H1 (cell line): ENCODE data around the gene CBLC. TPM values are rescaled to one million over a fixed set of nuclear protein-coding genes. Genes with fewer than 3 reads are reported as not detected.
"Not testable (repeated sequence)": the region's sequence is repeated elsewhere in the genome, so short reads cannot be mapped to it uniquely, and the experiment has no call there.

ENCODE experiments used
- CTCF ChIA-PET: fragments of 300-600 bp; sonication (Branson Sonifier 250); formaldehyde crosslinking; loops from one replicate; lab custom pipeline; 2021; ENCODE audit not compliant: partially characterized antibody; lab: Charles Lee
- POLR2A ChIA-PET: fragments of 300-600 bp; sonication (Branson Sonifier 250); formaldehyde crosslinking; loops from one replicate; lab custom pipeline; 2021; ENCODE audit warnings: inconsistent platforms; ENCODE audit not compliant: partially characterized antibody; lab: Charles Lee
- DNase-seq, 2 experiments: peaks; one replicate each; pipeline versions ENCODE4 v3.0.0 to v3.0.0-alpha.2; 2010 to 2022; ENCODE audit warnings: low spot score in 2 of 2, low read depth in 1 of 2, mixed read lengths in 1 of 2
- FAIRE-seq: peaks from 2 replicates; lab custom pipeline; 2011; peaks lifted over from hg19 to GRCh38; lab: Jason Lieb, UNC
- H2AFZ ChIP-seq: 2 replicates; pipeline ENCODE4 v1.8.1; 2012; ENCODE audit warnings: low read length, inconsistent platforms
- H2AK5ac ChIP-seq: 2 replicates; pipeline ENCODE4 v1.6.1; 2013; ENCODE audit warnings: low read depth, low read length
- H2BK120ac ChIP-seq: replicated peaks from 2 replicates; pipeline ENCODE3; 2013; ENCODE audit warnings: low read depth, low read length, inconsistent platforms
- H2BK12ac ChIP-seq: 2 replicates; pipeline ENCODE4 v1.6.1; 2013; ENCODE audit warnings: low read depth, low read length
- H2BK15ac ChIP-seq: 2 replicates; pipeline ENCODE4 v1.6.1; 2013; ENCODE audit warnings: low read length
- H2BK20ac ChIP-seq: 2 replicates; pipeline ENCODE4 v1.6.1; 2013; ENCODE audit warnings: low read length
- H2BK5ac ChIP-seq: 2 replicates; pipeline ENCODE4 v1.6.1; 2013; ENCODE audit warnings: low read depth, low read length
- H3K14ac ChIP-seq: 2 replicates; pipeline ENCODE4 v1.6.1; 2013; ENCODE audit warnings: inconsistent platforms; ENCODE audit not compliant: insufficient read length
- H3K18ac ChIP-seq: 2 replicates; pipeline ENCODE4 v1.6.1; 2013; ENCODE audit warnings: low read length; ENCODE audit errors: extremely low read depth
- H3K23ac ChIP-seq: 2 replicates; pipeline ENCODE4 v1.6.1; 2013; ENCODE audit warnings: inconsistent platforms; ENCODE audit not compliant: insufficient read length
- H3K23me2 ChIP-seq: 2 replicates; pipeline ENCODE4 v1.6.1; 2013; ENCODE audit warnings: low read depth, low read length
- H3K27ac ChIP-seq: 2 replicates; pipeline ENCODE4 v1.6.1; 2011; ENCODE audit warnings: low read depth, low read length, inconsistent platforms
- H3K27me3 ChIP-seq, 4 experiments: replicated peaks in 1 of 4; 1 replicate in 1 of 4; 2 replicates in 3 of 4; pipeline versions ENCODE4 v1.6.1 to v1.8.1; 2011 to 2013; ENCODE audit warnings: low read length in 3 of 4, mild to moderate bottlenecking in 3 of 4, inconsistent platforms in 2 of 4, mixed read lengths in 2 of 4, moderate library complexity in 1 of 4; ENCODE audit not compliant: control insufficient read depth in 3 of 4, insufficient read depth in 3 of 4; ENCODE audit errors: extremely low read depth in 1 of 4
- H3K36me3 ChIP-seq, 4 experiments: 2 replicates each; pipeline versions ENCODE4 v1.6.1 to v1.8.1; 2011 to 2013; ENCODE audit warnings: mild to moderate bottlenecking in 4 of 4, low read length in 3 of 4, moderate library complexity in 2 of 4, control low read depth in 1 of 4, inconsistent platforms in 1 of 4; ENCODE audit not compliant: insufficient read depth in 4 of 4, control insufficient read depth in 2 of 4
- H3K4ac ChIP-seq: replicated peaks from 2 replicates; pipeline ENCODE3; 2013; ENCODE audit warnings: low read length, low read depth, mixed read lengths, inconsistent platforms; ENCODE audit not compliant: insufficient read length
- H3K4me1 ChIP-seq, 4 experiments: replicated peaks in 1 of 4; 1 replicate in 1 of 4; 2 replicates in 3 of 4; pipeline versions ENCODE4 v1.6.1 to v1.8.1; 2011 to 2013; ENCODE audit warnings: low read length in 3 of 4, inconsistent platforms in 2 of 4, mixed read lengths in 1 of 4; ENCODE audit not compliant: insufficient read depth in 4 of 4, control insufficient read depth in 3 of 4
- H3K4me2 ChIP-seq, 2 experiments: 2 replicates each; pipeline versions ENCODE4 v1.6.1 to v1.8.1; 2011 to 2013; ENCODE audit warnings: low read depth in 2 of 2, low read length in 2 of 2, control low read depth in 1 of 2, inconsistent platforms in 1 of 2, mild to moderate bottlenecking in 1 of 2; ENCODE audit not compliant: insufficient read depth in 1 of 2
- H3K4me3 ChIP-seq, 4 experiments: fragments of 200-600, 300-600 bp in 1 of 4; sonication (generic), shearing (Covaris generic), sonication (Bioruptor Twin) in 1 of 4; 2 replicates each; pipeline versions ENCODE4 v1.5.1 to v1.8.1; 2011 to 2016; ENCODE audit warnings: low read length in 4 of 4, low read depth in 3 of 4, control low read depth in 2 of 4, inconsistent platforms in 2 of 4, mild to moderate bottlenecking in 2 of 4, mixed read lengths in 1 of 4, moderate library complexity in 1 of 4; ENCODE audit not compliant: insufficient read depth in 2 of 4; ENCODE audit errors: extremely low read depth in 1 of 4
- H3K56ac ChIP-seq: replicated peaks from 2 replicates; pipeline ENCODE3; 2013; ENCODE audit warnings: low read depth, mild to moderate bottlenecking, mixed read lengths, low read length, inconsistent platforms; ENCODE audit not compliant: insufficient read length
- H3K79me1 ChIP-seq: 2 replicates; pipeline ENCODE4 v1.6.1; 2013; ENCODE audit warnings: low read depth, low read length, control low read depth
- H3K79me2 ChIP-seq, 2 experiments: 2 replicates each; pipeline versions ENCODE4 v1.6.1 to v1.8.1; 2012 to 2013; ENCODE audit warnings: low read length in 2 of 2, mild to moderate bottlenecking in 2 of 2, inconsistent platforms in 1 of 2; ENCODE audit not compliant: insufficient read depth in 2 of 2, control insufficient read depth in 1 of 2
- H3K9ac ChIP-seq, 4 experiments: replicated peaks in 1 of 4; 1 replicate in 1 of 4; 2 replicates in 3 of 4; pipeline versions ENCODE4 v1.6.1 to v1.8.1; 2011 to 2013; ENCODE audit warnings: low read depth in 3 of 4, low read length in 3 of 4, control low read depth in 2 of 4, mild to moderate bottlenecking in 2 of 4, moderate library complexity in 2 of 4, inconsistent platforms in 1 of 4; ENCODE audit errors: extremely low read depth in 1 of 4
- H3K9me3 ChIP-seq, 2 experiments: 2 replicates each; pipeline versions ENCODE4 v1.6.1 to v1.8.1; 2012 to 2013; ENCODE audit warnings: mild to moderate bottlenecking in 2 of 2, moderate library complexity in 2 of 2, control low read depth in 1 of 2, inconsistent platforms in 1 of 2, low read depth in 1 of 2, low read length in 1 of 2, mixed read lengths in 1 of 2; ENCODE audit not compliant: insufficient read depth in 2 of 2
- H4K20me1 ChIP-seq, 2 experiments: replicated peaks in 1 of 2; 2 replicates each; pipeline versions ENCODE3 to v1.8.1; 2011 to 2013; ENCODE audit warnings: inconsistent platforms in 2 of 2, low read length in 2 of 2, mild to moderate bottlenecking in 1 of 2; ENCODE audit not compliant: insufficient read depth in 2 of 2, control insufficient read depth in 1 of 2
- H4K5ac ChIP-seq: 2 replicates; pipeline ENCODE4 v1.6.1; 2013; ENCODE audit warnings: low read length, low read depth, mixed read lengths, inconsistent platforms; ENCODE audit not compliant: insufficient read length
- H4K8ac ChIP-seq: 2 replicates; pipeline ENCODE4 v1.8.0; 2013; ENCODE audit warnings: mild to moderate bottlenecking, moderate library complexity, low read length, inconsistent platforms; ENCODE audit not compliant: insufficient read depth; ENCODE audit errors: extremely low read depth
- H4K91ac ChIP-seq: replicated peaks from 2 replicates; pipeline ENCODE3; 2013; ENCODE audit warnings: low read length, mixed read lengths, inconsistent platforms; ENCODE audit not compliant: insufficient read length
- WGBS, 2 experiments: shearing (Covaris generic) in 1 of 2; methylation state at CpG; one replicate each; pipeline versions ENCODE4 v1.1.6 to v1.1.7; 2013 to 2015; ENCODE audit warnings: low lambda C conversion rate in 2 of 2, mixed read lengths in 2 of 2, inconsistent platforms in 1 of 2, low coverage in 1 of 2, missing lambda C conversion rate in 1 of 2; ENCODE audit not compliant: insufficient replicate concordance in 2 of 2, insufficient coverage in 1 of 2, insufficient read length in 1 of 2; ENCODE audit errors: extremely low coverage in 1 of 2, missing lambda C conversion rate in 1 of 2; 5-methylcytosine and 5-hydroxymethylcytosine counted together
- polyA plus RNA-seq, 7 experiments: library from polyadenylated mRNA; depleted of rRNA in 3 of 7; stranded (reverse) in 5 of 7; unstranded in 2 of 7; fragments of >200 nt in 5 of 7; fragments of 200-250 nt in 2 of 7; gene quantifications; 1 replicate in 5 of 7; 2 replicates in 1 of 7; 4 replicates in 1 of 7; pipeline versions ENCODE4 v1.2.1 to v1.2.3, GENCODE V29; 2011 to 2013; ENCODE audit warnings: missing spikeins in 2 of 7, mixed read lengths in 2 of 7
- total RNA-seq: library from RNA; stranded (reverse); fragmentation: NEBNext Ultra II Directional; extraction: Animal tissue kit (Norgen Biotek cat#: 25700); gene quantifications from 2 replicates; pipeline ENCODE4 v1.2.1, GENCODE V29; 2021

Gene CBLC
- total and polyA plus RNA-seq, 2 of the 8 experiments (the other 6 are each of a cell fraction or from before 2014, with no cell fraction given): 17.4 to 35.7 TPM

DNA sequence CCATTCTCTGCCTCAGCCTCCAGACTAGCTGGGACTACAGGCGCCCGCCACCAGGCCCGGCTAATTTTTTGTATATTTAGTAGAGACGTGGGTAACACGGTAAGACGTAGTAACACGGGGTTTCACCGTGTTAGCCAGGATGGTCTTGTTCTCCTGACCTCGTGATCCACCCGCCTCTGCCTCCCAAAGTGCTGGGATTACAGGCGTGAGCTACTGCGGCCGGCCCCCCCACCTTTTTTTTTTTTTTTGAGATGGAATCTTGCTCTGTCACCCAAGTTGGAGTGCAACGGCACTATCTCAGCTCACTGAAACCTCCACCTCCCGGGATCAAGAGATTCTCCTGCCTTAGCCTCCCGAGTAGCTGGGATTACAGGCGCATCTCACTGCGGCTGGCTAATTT, 5.5 kb upstream of the CBLC start:
- H3K79me2 ChIP-seq, H3K18ac ChIP-seq, H3K9ac ChIP-seq, H3K27me3 ChIP-seq, H4K8ac ChIP-seq, H2BK5ac ChIP-seq, H3K4ac ChIP-seq, H3K4me2 ChIP-seq, H2BK12ac ChIP-seq, H3K79me1 ChIP-seq, H3K56ac ChIP-seq, H4K20me1 ChIP-seq, H3K9me3 ChIP-seq, H2AK5ac ChIP-seq, H3K23ac ChIP-seq, H4K91ac ChIP-seq, H4K5ac ChIP-seq, H3K27ac ChIP-seq, H2BK120ac ChIP-seq, DNase-seq, H3K14ac ChIP-seq, H3K36me3 ChIP-seq, H2BK15ac ChIP-seq, H3K23me2 ChIP-seq, H2BK20ac ChIP-seq, FAIRE-seq, H3K4me3 ChIP-seq, H2AFZ ChIP-seq, H3K4me1 ChIP-seq: not testable (repeated sequence)
- 84% methylated on average over 16 of the region's 18 CpGs; no CpG with 5 or more reads in 1 of the 2 experiments for WGBS, 2 experiments
- ChIA-PET CTCF (interaction anchor here (0.6 to 16.4 kb wide), 26 partner anchors 9 to 246 kb away, joined by 3 to 468 read pairs (median 9); partner anchors contain the start of gene BCAM), POLR2A (interaction anchor here (1.1 to 2.4 kb wide), 5 partner anchors 9 to 83 kb away, joined by 3 to 12 read pairs (median 5); partner anchors contain the start of gene BCAM)
